ENCODE measurements around the gene OPN1SW.

Gene OPN1SW

GRCh38 chr7:128777156-128778123 lies 1.8 kb upstream of the OPN1SW start:
- H3K27ac ChIP-seq: no peak overlapping the region
- no peak for TF ChIP-seq CTCF (IDR thresholded peaks at IDR 0.05)
- TF ChIP-seq ZFX (IDR thresholded peaks at IDR 0.05; ENCODE audit: borderline replicate concordance): no peak

- TF ChIP-seq ZFX (IDR thresholded peaks at IDR 0.05; ENCODE audit: borderline replicate concordance): no peak
- no peak for TF ChIP-seq CTCF (IDR thresholded peaks at IDR 0.05)
- no peak overlapping the region for H3K27ac ChIP-seq
These were observed 673 bp downstream of the OPN1SW start for GRCh38 chr7:128774921-128775320.

GRCh38 chr7:128774029-128774689 lies 1.4 kb downstream of the OPN1SW start:
- no peak overlapping the region for H3K27ac ChIP-seq
- TF ChIP-seq ZFX (IDR thresholded peaks at IDR 0.05; ENCODE audit: borderline replicate concordance): no peak
- no peak for TF ChIP-seq CTCF (IDR thresholded peaks at IDR 0.05)

GRCh38 chr7:128773604-128774003 lies 2.0 kb downstream of the OPN1SW start:
- no peak for TF ChIP-seq CTCF (IDR thresholded peaks at IDR 0.05)
- TF ChIP-seq ZFX (IDR thresholded peaks at IDR 0.05; ENCODE audit: borderline replicate concordance): no peak
- H3K27ac ChIP-seq: no peak overlapping the region

- no peak for TF ChIP-seq CTCF (IDR thresholded peaks at IDR 0.05)
- TF ChIP-seq ZFX (IDR thresholded peaks at IDR 0.05; ENCODE audit: borderline replicate concordance): no peak
These were observed 5.4 kb downstream of the OPN1SW start for GRCh38 chr7:128770233-128770632.

GRCh38 chr7:128767475-128768110 lies 8.0 kb downstream of the OPN1SW start:
- no peak overlapping the region for H3K27ac ChIP-seq
- TF ChIP-seq ZFX (IDR thresholded peaks at IDR 0.05; ENCODE audit: borderline replicate concordance): no peak

More at GRCh38 chr7:128770233-128770632, 5.4 kb downstream of the OPN1SW start:
- peak overlapping the region; percentile 4; the same call in 1 of the 2 replicates for H3K27ac ChIP-seq

GRCh38 chr7:128763541-128763940 lies 12.1 kb downstream of the OPN1SW start:
- H3K27ac ChIP-seq: no peak overlapping the region
- no peak for TF ChIP-seq CTCF (IDR thresholded peaks at IDR 0.05)
- no peak for TF ChIP-seq ZFX (IDR thresholded peaks at IDR 0.05; ENCODE audit: borderline replicate concordance)

All from 22Rv1 (cell line).